T-helper 1 cell treated with Interleukin-12 subunit alpha and Interleukin-12 subunit beta and Interleukin-4 antibody, amounts not matched to agents 30 μg/mL and 1 μg/mL, for 36 hours (primary cell): ENCODE results near the gene TAF9.
"Not testable (repeated sequence)": the region's sequence is repeated elsewhere in the genome, so short reads cannot be mapped to it uniquely, and the experiment has no call there.

Source experiments
- H3K27ac Mint-ChIP-seq: one replicate; pipeline ENCODE4 v1.8.0; 2021; ENCODE audit warnings: mild to moderate bottlenecking, mixed read lengths
- H3K27me3 Mint-ChIP-seq: one replicate; pipeline ENCODE4 v1.8.0; 2021; ENCODE audit warnings: low read depth, mixed read lengths
- H3K36me3 Mint-ChIP-seq: one replicate; pipeline ENCODE4 v1.8.0; 2021; ENCODE audit warnings: low read depth, mixed read lengths
- H3K4me1 Mint-ChIP-seq: one replicate; pipeline ENCODE4 v1.8.0; 2021; ENCODE audit warnings: low read depth, mixed read lengths
- H3K4me3 Mint-ChIP-seq: one replicate; pipeline ENCODE4 v1.8.0; 2021; ENCODE audit warnings: mild to moderate bottlenecking, moderate library complexity, mixed read lengths
- H3K9me3 Mint-ChIP-seq: one replicate; pipeline ENCODE4 v1.8.0; 2021; ENCODE audit warnings: mixed read lengths

TAF9 gene, protein sequence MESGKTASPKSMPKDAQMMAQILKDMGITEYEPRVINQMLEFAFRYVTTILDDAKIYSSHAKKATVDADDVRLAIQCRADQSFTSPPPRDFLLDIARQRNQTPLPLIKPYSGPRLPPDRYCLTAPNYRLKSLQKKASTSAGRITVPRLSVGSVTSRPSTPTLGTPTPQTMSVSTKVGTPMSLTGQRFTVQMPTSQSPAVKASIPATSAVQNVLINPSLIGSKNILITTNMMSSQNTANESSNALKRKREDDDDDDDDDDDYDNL

DNA sequence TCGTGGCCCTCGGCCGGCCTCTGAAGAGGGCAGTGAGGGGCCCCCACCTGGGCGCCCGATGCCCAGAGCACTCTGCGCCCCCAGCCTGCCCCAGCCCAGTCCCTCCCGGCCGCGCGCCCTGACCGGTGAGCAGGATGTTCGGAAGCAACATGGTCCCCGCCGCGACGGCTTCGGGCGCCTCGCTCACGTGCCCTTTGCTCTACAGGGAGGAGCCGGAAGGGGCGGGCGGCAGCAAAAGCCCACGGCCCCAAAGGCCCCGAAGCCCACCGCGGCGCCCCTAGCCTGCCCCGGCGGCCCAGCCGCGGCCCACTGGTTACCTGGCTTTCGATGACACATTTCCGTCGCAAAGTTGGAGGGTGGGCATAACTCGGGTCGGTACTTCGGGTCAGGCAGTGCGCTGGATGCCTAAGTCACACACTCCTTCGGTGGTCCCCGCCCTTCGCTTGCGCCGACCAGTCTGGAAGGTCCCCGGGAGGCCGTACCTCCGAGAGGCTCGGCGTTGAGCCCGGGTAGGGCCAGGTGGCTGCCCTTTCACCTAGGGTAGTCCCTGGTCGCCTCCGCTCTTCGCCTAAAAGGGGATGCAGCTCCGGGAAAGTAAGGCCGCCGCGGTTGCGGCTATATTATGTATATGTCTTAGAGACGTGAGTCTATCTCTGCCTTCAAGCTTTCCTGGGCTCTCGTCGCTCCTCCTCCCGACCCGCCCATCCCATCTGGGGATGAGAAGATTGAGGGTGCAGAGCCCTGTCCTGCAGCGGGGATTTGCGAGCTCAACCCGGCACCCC is at the start of gene TAF9, which contains the start of the genes AK6 and RAD17:
Gene TAF9 (minus strand): TSS at position 181 of the 782 bp plus-strand sequence. CDS start 3,783 bp downstream, outside the sequence.
Gene AK6 (minus strand): TSS at position 181 of the 782 bp plus-strand sequence. CDS start 30 bp downstream, at position 151.
Gene RAD17 (plus strand): TSS at position 479 of the 782 bp plus-strand sequence. CDS start 2,391 bp downstream, outside the sequence.
- Mint-ChIP-seq H3K4me3 (peak within 1 kb of the TSS; percentile 96), H3K36me3 (peaks cover 22% of the 10 kb centered on the region), H3K27me3 (no peaks in the 10 kb centered on the region), H3K27ac (peak within 1 kb of the TSS; percentile 96), H3K9me3 (no peaks in the 10 kb centered on the region), H3K4me1 (peaks cover 30% of the 10 kb centered on the region)

DNA sequence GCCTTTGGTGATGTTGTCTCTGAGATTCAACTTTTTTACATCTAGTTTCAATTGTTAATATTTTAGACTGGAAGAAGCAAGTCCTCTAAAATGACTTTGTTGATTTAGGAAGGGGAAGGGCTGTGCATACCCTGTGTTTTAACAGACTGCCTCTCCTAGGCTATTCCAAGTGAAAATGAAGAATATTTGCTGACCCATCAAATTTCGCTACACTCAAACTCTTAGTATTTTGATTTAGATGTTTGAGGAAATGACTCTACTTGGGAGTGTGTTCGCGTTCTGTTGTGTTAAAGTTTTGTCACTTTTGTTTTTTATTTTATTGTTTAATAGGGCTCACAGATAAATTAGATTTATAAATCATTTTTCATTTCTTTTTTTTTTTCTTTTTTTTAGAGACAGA is 49.2 kb upstream of the TAF9 start:
- no peaks in the 10 kb centered on the region for H3K9me3 Mint-ChIP-seq
- peaks cover 5% of the 10 kb centered on the region for H3K4me1 Mint-ChIP-seq
- peaks cover 9% of the 10 kb centered on the region for H3K27me3 Mint-ChIP-seq
- no peak overlapping the region for H3K4me3 Mint-ChIP-seq
- H3K36me3 Mint-ChIP-seq = peaks cover 12% of the 10 kb centered on the region
- no peak overlapping the region for H3K27ac Mint-ChIP-seq

DNA sequence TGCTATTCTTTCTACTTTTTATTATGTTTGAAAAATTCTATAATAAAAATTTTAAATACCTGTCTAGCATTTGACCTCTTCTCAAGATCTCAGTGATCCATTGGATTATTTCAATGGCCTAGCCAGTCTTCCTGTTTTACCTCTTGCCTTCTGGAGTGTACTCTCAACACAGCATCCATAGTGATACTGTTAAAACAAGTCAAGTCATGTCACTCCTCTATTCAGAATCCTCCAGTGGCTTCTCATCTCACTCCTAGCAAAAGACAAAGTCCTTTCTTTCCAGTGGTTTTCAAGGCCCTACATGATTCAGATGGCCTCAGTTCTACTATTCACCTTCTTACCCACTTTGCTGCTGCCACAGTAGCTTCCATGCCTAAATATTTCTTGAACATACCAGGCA is 47.4 kb upstream of the TAF9 start:
- Mint-ChIP-seq H3K4me1 (peaks cover 5% of the 10 kb centered on the region), H3K9me3 (no peaks in the 10 kb centered on the region), H3K4me3 (no peak overlapping the region), H3K27me3 (peaks cover 9% of the 10 kb centered on the region), H3K36me3 (peaks cover 12% of the 10 kb centered on the region), H3K27ac (no peak overlapping the region)

DNA sequence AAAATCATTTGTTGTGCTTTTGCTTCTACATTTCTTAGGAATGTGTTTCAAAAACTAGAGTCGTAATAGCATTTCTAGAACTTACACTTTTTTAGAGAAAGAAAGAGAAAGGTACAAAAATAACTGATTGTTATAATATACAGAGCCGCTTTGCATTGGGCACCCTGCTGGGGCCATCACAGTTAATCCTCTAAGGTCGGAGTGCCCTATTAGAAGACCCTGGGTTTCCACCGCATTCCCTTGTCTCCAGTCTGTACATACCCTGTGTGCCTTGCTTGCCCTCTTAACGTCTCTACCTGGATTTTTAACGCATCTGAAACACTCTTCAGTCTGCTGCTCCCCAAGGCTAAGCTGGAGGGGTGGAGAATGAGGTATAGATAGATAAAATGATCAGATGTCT is 46.9 kb upstream of the TAF9 start:
- Mint-ChIP-seq H3K36me3 (peaks cover 16% of the 10 kb centered on the region), H3K27ac (no peak overlapping the region), H3K9me3 (no peaks in the 10 kb centered on the region), H3K27me3 (peaks cover 9% of the 10 kb centered on the region), H3K4me3 (peak overlapping the region; percentile 19), H3K4me1 (peaks cover 5% of the 10 kb centered on the region)

DNA sequence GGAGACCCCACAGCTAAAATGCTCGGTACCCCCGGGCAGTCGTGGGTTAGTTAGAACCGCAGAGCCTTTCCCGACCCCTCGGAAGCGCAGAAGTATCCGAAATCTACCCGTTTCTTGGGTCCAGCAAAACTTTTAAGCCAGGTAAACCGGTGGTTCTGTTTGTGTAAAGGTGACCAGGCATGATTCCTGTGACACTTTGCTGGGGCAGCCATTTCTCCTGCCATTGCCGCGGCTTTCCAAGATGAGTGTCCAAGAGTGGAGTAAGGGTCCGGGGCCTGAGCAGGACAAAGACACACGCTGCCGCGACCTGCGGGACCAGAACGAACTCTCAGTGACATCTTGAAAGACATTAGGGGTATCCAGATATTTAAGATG is 46.3 kb upstream of the TAF9 start:
- Mint-ChIP-seq H3K36me3 (peaks cover 18% of the 10 kb centered on the region), H3K9me3 (no peaks in the 10 kb centered on the region), H3K4me3 (peak overlapping the region; percentile 12), H3K4me1 (peaks cover 5% of the 10 kb centered on the region), H3K27me3 (peaks cover 9% of the 10 kb centered on the region), H3K27ac (no peak overlapping the region)

DNA sequence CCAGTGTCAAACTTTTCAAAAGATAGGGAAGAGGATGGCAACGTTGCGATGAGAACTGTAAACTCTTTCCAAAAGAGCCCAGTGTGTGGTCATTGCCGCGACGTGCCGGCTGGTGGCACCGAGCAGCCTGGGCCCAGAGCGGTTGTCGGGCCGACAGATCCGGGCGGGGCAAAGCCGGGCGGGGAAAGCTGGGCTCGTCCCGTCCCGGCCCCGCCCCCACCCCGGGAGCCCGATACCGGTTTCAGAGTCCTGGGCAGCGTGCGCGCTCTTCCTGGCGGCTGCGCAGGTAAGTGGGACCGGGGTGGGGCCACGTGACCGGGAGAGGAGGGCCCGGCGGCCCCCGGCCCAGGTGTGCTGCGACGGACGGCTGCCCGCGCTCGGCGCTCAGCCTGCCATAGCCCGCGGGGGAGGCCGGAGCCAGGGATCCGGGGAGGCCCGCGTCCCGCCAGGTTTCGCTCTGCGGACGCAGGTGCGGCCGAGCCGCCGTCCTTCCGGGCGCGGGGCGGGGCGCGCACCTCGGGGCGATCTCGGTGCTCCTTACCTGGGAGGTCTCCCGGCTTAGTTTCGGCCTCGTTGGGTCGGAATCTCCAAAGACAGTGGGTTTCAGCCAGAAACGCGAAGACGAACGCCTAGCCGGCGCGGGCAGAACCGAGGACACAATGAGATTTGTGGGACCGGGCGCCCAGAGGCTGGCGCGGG is 45.7 kb upstream of the TAF9 start, which contains the start of gene MARVELD2:
Gene MARVELD2 (plus strand): TSS at position 232 of the 699 bp plus-strand sequence. CDS start 4,270 bp downstream, outside the sequence.
- peak within 1 kb of the TSS; percentile 11 for H3K27ac Mint-ChIP-seq
- peaks cover 5% of the 10 kb centered on the region for H3K4me1 Mint-ChIP-seq
- H3K9me3 Mint-ChIP-seq = no peaks in the 10 kb centered on the region
- peaks cover 19% of the 10 kb centered on the region for H3K36me3 Mint-ChIP-seq
- peaks cover 9% of the 10 kb centered on the region for H3K27me3 Mint-ChIP-seq
- peak within 1 kb of the TSS; percentile 61 for H3K4me3 Mint-ChIP-seq

DNA sequence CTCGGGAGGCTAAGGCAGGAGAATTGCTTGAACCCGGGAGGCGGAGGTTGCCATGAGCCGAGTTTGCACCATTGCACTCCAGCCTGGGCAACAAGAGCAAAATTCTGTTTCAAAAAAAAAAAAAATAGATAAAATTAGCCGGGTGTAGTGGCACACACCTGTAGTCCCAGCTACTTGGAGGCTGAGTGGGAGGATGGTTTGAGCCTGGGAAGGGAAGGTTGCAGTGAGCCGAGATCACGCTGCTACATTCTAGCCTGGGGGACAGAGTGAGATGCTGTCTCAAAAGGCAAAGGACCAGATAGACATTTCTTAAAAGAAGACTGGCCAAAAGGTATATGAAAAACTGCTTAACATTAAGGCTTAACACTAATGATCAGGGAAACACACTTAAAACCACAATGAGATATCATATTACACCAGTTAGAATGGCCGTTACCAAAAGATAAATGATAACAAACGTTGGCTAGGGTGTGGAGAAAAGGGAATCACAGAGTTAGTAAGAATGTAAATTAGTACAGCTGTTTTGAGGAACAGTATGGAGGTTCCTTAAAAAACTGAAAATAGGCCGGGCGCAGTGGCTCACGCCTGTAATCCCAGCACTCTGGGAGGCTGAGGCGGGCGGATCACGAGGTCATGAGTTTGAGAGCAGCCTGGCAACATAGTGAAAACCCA is 35.5 kb upstream of the TAF9 start:
- H3K27me3 Mint-ChIP-seq = no peaks in the 10 kb centered on the region
- H3K4me1 Mint-ChIP-seq = no peaks in the 10 kb centered on the region
- no peak overlapping the region for H3K4me3 Mint-ChIP-seq
- peaks cover 27% of the 10 kb centered on the region for H3K36me3 Mint-ChIP-seq
- peaks cover 4% of the 10 kb centered on the region for H3K9me3 Mint-ChIP-seq
- no peak overlapping the region for H3K27ac Mint-ChIP-seq

DNA sequence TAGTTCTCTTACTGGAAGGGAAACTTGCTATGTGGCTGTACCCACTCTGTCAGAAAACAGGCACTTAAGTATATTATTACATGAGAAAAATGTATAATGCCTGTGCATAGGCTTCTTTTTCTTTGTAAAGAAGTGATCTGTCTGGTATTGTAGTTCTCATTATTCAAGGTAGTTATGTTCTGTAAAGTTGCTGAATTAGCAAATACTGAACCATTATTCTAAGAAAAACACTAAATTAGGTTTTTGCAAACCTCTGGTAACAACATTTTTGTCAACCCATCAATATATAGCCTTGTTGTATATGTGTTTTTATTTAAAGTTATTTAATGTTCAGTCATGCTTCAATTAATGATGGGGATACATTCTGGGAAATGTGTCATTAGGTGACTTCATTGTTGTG is 9.1 kb upstream of the TAF9 start:
- no peaks in the 10 kb centered on the region for H3K27me3 Mint-ChIP-seq
- H3K36me3 Mint-ChIP-seq = peaks cover 7% of the 10 kb centered on the region
- H3K9me3 Mint-ChIP-seq = no peaks in the 10 kb centered on the region
- no peak overlapping the region for H3K4me3 Mint-ChIP-seq
- H3K27ac Mint-ChIP-seq = no peak overlapping the region
- no peaks in the 10 kb centered on the region for H3K4me1 Mint-ChIP-seq

DNA sequence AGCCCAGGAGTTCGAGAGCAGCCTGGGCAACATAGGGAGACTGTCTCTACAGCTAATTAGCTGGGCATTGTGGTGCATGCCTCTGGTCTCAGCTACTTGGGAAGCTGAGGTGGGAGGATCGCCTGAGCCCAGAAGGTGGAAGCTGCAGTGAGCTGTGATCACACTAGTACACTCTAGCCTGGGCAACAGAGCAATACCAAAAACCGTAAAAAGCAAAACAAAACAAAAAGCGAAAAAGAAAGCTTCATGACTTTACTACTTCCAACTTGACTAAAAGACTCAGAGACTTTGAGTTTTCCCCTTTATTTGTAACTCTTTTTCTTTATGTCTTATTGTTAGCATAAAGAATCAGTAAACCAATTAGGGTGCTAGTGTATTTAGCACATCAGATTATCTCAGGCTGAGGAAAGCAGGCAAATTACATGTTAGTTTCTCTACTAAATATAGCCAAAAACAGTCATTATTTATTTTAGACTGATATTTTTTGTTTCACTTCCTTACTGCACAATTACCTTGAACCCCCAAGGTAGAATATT is 5.7 kb upstream of the TAF9 start:
- no peak overlapping the region for H3K4me3 Mint-ChIP-seq
- no peak overlapping the region for H3K27ac Mint-ChIP-seq
- no peaks in the 10 kb centered on the region for H3K27me3 Mint-ChIP-seq
- no peaks in the 10 kb centered on the region for H3K9me3 Mint-ChIP-seq
- H3K36me3 Mint-ChIP-seq = peaks cover 7% of the 10 kb centered on the region
- peaks cover 11% of the 10 kb centered on the region for H3K4me1 Mint-ChIP-seq

DNA sequence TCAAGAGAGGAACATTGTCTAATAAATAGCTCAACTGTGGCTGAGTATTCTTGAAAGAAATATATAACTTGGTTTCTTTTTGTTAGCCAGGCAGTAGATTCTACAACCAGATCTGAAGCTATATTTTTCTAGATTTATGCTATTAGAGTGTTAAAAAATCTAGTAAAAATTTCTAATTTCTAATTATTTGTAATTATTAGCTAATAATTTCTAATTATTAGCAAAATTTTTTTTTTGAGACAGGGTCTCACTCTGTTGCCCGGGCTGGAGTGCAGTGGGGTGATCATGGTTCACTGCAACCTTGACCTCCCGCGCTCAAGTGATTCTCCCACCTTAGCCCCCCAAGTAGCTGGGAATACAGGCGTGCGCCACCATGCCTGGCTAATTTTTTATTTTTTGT is 3.1 kb upstream of the TAF9 start:
- Mint-ChIP-seq H3K4me3 (no peak overlapping the region), H3K36me3 (peaks cover 10% of the 10 kb centered on the region), H3K4me1 (peaks cover 22% of the 10 kb centered on the region), H3K27me3 (no peaks in the 10 kb centered on the region), H3K9me3 (no peaks in the 10 kb centered on the region), H3K27ac (no peak overlapping the region)

DNA sequence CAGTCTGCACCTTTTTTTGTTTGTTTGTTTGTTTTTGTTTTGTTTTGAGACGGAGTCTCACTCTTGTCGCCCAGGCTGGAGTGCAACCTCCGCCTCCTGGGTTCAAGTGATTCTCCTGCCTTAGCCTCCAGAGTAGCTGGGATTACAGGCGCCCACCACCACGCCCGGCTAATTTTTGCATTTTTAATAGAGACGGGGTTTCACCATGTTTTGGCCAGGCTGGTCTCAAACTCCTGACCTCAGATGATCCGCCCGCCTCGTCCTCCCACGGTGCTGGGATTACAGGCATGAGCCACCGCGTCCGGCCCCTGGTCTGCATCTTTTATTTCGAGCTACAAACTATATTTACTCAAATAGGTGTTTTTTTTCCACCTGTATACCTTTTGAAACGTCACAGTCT is 1.0 kb upstream of the TAF9 start:
- peaks cover 15% of the 10 kb centered on the region for H3K36me3 Mint-ChIP-seq
- H3K27me3 Mint-ChIP-seq, H3K9me3 Mint-ChIP-seq: not testable (repeated sequence)
- peak overlapping the region; percentile 92 for H3K4me3 Mint-ChIP-seq
- peak overlapping the region; percentile 95 for H3K27ac Mint-ChIP-seq
- peaks cover 28% of the 10 kb centered on the region for H3K4me1 Mint-ChIP-seq

DNA sequence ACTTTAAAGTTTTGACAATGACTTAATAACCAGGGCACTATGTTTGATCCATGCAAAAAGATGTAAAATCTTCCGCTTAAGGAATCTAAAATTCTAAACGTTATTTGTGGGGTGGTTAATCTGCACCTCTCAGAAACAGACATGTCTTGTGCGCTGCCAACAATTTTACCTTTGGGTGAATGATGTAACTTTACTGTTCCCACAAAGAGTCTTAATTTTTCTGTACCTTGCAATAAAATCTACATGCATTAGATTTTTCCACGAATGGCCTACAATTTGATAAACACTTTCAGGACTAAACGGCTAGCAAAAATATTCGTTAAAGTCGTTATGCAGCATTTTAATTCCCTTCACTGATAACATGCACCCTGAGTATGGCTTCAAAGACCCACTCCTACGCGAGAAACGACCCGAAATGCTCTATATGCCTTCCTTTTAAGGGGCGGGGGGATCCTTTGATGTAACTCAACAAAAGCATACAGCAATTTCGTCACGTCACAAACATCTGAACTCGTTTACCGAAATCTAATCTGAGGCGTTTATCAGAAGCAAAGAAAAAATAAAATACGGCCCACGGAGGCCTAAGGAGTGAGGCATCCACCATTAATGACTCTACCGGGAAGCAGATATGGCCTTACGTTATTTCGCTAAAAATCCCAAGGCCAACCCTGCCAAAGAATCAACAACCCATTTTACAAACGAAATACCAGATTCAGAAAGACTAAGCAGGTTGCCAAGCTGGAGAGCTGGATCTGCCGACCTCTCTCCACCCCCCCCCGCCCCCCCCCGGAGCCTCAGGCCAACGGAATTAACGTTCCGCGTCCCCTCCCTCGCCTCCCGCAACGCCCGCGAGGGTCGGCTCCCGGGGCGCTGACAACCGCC is 621 bp downstream of the TAF9 start:
- H3K36me3 Mint-ChIP-seq = peaks cover 24% of the 10 kb centered on the region
- peak overlapping the region; percentile 96 for H3K4me3 Mint-ChIP-seq
- H3K27me3 Mint-ChIP-seq = no peaks in the 10 kb centered on the region
- peak overlapping the region; percentile 96 for H3K27ac Mint-ChIP-seq
- peaks cover 30% of the 10 kb centered on the region for H3K4me1 Mint-ChIP-seq
- H3K9me3 Mint-ChIP-seq = no peaks in the 10 kb centered on the region

DNA sequence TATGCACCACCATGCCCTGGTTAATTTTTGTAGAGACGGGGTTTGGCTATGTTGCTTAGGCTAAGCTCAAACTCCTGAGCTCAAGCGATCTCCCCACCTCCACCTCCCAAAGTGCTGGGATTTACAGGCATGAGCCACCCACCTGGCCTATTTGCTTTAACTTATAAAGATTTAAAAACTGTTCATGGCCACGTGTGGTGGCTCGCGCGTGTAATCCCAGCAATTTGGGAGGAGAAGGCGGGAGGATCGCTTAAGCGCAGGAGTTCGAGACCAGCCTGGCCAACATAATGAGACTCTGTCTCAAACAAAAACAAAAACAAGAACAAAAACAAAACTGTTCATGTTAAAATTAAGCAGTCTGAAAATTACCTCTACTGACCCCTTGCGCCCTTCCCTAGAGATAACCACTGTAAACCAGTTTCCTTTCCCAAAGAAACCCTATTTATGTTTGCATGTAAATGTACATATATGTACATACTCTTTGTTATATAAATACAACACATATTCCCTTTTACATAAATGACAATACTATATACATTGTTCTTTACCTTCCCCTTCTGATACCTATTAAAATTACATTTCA is 1.5 kb downstream of the TAF9 start:
- H3K27me3 Mint-ChIP-seq = no peaks in the 10 kb centered on the region
- peaks cover 30% of the 10 kb centered on the region for H3K4me1 Mint-ChIP-seq
- no peaks in the 10 kb centered on the region for H3K9me3 Mint-ChIP-seq
- peak overlapping the region; percentile 96 for H3K4me3 Mint-ChIP-seq
- H3K36me3 Mint-ChIP-seq = peaks cover 23% of the 10 kb centered on the region
- H3K27ac Mint-ChIP-seq = peak overlapping the region; percentile 96
